Measurements from ENCODE around the gene SDK2. TPM values are rescaled to one million over a fixed set of nuclear protein-coding genes. Genes with fewer than 3 reads are reported as not detected.
"Not testable (repeated sequence)": the region's sequence is repeated elsewhere in the genome, so short reads cannot be mapped to it uniquely, and the experiment has no call there.

SDK2 gene
- total and polyA plus RNA-seq, 9 of the 15 experiments (the other 6 are each of a cell fraction or from before 2014, with no cell fraction given): 0.04 TPM; not detected in 8

DNA sequence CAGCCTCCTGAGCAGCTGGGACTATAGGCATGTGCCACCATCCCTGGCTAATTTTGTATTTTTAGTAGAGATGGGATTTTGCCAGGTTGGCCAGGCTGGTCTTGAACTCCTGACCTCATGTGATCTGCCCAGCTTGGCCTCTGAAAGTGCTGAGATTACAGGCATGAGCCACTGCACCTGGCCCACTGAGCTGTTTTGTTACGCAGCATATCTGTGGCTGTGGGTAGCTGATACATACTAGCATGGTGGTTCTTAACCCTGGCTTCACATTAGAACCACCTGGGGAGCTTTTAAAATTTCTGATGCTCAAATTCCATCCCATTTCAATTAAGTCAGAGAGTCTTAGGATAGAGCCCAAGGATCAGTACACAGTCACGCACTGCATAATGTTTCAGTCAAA is 190.8 kb downstream of the SDK2 start:
- POLR2A ChIA-PET: interaction anchor here (0.5 to 1.9 kb wide), 2 partner anchors 16 to 150 kb away, joined by 3 to 9 read pairs; no protein-coding TSS in a partner anchor
- H3K9me1 ChIP-seq (ENCODE audit: control insufficient read depth, insufficient read depth, low read length); ATAC-seq: not testable (repeated sequence)

GRCh38 chr17:73453090-73453489 is 191.2 kb downstream of the SDK2 start:
- ATAC-seq: no peak
- no peaks in the 10 kb centered on the region for H3K79me2 ChIP-seq (ENCODE audit: control insufficient read depth, insufficient read depth, low read length)
- ChIA-PET POLR2A (interaction anchor here (0.5 to 1.9 kb wide), 2 partner anchors 17 to 151 kb away, joined by 3 to 9 read pairs; no protein-coding TSS in a partner anchor), CTCF (ENCODE audit: low intra/inter-chr PET ratio) (no interaction called here)
- H3K9me1 ChIP-seq (ENCODE audit: control insufficient read depth, insufficient read depth, low read length): no peaks in the 10 kb centered on the region
- H3K4me2 ChIP-seq (ENCODE audit: insufficient read depth, low read length): no peak overlapping the region
- H3K9ac ChIP-seq (ENCODE audit: insufficient read depth in 1 of 2, low read depth in 2 of 2, low read length in 2 of 2): no peak overlapping the region
- no TSS peak for BruUV-seq (replicated peaks)
- 0% methylated on average over 1 of the region's 1 CpG for WGBS (ENCODE audit: insufficient coverage, low coverage, missing lambda C conversion rate)
- no peak overlapping the region for H2AFZ ChIP-seq (ENCODE audit: low read depth, low read length)
- H3K9me3 ChIP-seq (replicated peaks; ENCODE audit: control insufficient read depth, insufficient read depth, low read depth, low read length): no peaks in the 10 kb centered on the region
- in situ Hi-C loops (cut with MboI): no loop called here
- no peak overlapping the region for H3K27ac ChIP-seq (ENCODE audit: extremely low read depth, low read depth, low read length)
- H3K4me3 ChIP-seq: no peak overlapping the region
- H3K4me1 ChIP-seq (replicated peaks in 1 of 2; ENCODE audit: control insufficient read depth in 2 of 2, insufficient read depth in 2 of 2, low read length in 2 of 2): no peaks in the 10 kb centered on the region; a peak in 1 of 5 replicates
- no peaks in the 10 kb centered on the region for H3K36me3 ChIP-seq (ENCODE audit: control insufficient read depth, insufficient read depth, low read length)
- DNase-seq (ENCODE audit: extremely low read depth in 1 of 4, low spot score in 3 of 4): no peak
- H3K27me3 ChIP-seq (ENCODE audit: control insufficient read depth in 2 of 2, insufficient read depth in 2 of 2, low read length in 2 of 2): peaks cover 6 to 31% of the 10 kb centered on the region in 2 experiments; a peak in 4 of 5 replicates
- 0 out of 2 replicates have a peak, but pooled peaks cover 3% of the 10 kb centered on the region for H4K20me1 ChIP-seq (replicated peaks; ENCODE audit: control insufficient read depth, insufficient read depth, low read length)
- no peak for FAIRE-seq
- intact Hi-C loops (cut with micrococcal nuclease): no loop called here
- TF ChIP-seq SP1 (CRISPR knock-in tag; IDR thresholded peaks at IDR 0.05): no peak
- TF ChIP-seq, protein P1, sequence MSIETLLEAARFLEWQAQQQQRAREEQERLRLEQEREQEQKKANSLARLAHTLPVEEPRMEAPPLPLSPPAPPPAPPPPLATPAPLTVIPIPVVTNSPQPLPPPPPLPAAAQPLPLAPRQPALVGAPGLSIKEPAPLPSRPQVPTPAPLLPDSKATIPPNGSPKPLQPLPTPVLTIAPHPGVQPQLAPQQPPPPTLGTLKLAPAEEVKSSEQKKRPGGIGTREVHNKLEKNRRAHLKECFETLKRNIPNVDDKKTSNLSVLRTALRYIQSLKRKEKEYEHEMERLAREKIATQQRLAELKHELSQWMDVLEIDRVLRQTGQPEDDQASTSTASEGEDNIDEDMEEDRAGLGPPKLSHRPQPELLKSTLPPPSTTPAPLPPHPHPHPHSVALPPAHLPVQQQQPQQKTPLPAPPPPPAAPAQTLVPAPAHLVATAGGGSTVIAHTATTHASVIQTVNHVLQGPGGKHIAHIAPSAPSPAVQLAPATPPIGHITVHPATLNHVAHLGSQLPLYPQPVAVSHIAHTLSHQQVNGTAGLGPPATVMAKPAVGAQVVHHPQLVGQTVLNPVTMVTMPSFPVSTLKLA (conservative IDR thresholded peaks at IDR 0.05): no peak
- TF ChIP-seq ZNF507 (tag; conservative IDR thresholded peaks at IDR 0.05): no peak
- no peak for TF ChIP-seq MAZ (CRISPR knock-in tag; conservative IDR thresholded peaks at IDR 0.05 in 1 of 2, IDR thresholded peaks at IDR 0.05 in 1 of 2)
- no peak for TF ChIP-seq SOX6 (IDR thresholded peaks at IDR 0.05)
- no peak for TF ChIP-seq CEBPB (tag; IDR thresholded peaks at IDR 0.05)
- TF ChIP-seq RBFOX2 (IDR thresholded peaks at IDR 0.05; ENCODE audit: low read depth, low read length): no peak
- TF ChIP-seq, protein P2, sequence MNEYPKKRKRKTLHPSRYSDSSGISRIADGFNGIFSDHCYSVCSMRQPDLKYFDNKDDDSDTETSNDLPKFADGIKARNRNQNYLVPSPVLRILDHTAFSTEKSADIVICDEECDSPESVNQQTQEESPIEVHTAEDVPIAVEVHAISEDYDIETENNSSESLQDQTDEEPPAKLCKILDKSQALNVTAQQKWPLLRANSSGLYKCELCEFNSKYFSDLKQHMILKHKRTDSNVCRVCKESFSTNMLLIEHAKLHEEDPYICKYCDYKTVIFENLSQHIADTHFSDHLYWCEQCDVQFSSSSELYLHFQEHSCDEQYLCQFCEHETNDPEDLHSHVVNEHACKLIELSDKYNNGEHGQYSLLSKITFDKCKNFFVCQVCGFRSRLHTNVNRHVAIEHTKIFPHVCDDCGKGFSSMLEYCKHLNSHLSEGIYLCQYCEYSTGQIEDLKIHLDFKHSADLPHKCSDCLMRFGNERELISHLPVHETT (CRISPR knock-in tag; conservative IDR thresholded peaks at IDR 0.05 in 1 of 2, IDR thresholded peaks at IDR 0.05 in 1 of 2): no peak
- TF ChIP-seq HNRNPK (IDR thresholded peaks at IDR 0.05; ENCODE audit: low read depth, low read length, poor library complexity, severe bottlenecking): no peak
- TF ChIP-seq DIDO1 (tag; IDR thresholded peaks at IDR 0.05; ENCODE audit: low read depth): no peak

More for the DNA sequence above, 190.8 kb downstream of the SDK2 start:
- CTCF ChIA-PET (ENCODE audit: low intra/inter-chr PET ratio); H3K4me3 ChIP-seq; H3K4me1 ChIP-seq (replicated peaks in 1 of 2; ENCODE audit: control insufficient read depth in 2 of 2, insufficient read depth in 2 of 2, low read length in 2 of 2); BruUV-seq (replicated peaks); H3K9me3 ChIP-seq (replicated peaks; ENCODE audit: control insufficient read depth, insufficient read depth, low read depth, low read length); intact Hi-C loops (cut with micrococcal nuclease); H3K4me2 ChIP-seq (ENCODE audit: insufficient read depth, low read length); DNase-seq (ENCODE audit: extremely low read depth in 1 of 4, low spot score in 3 of 4); H3K9ac ChIP-seq (ENCODE audit: insufficient read depth in 1 of 2, low read depth in 2 of 2, low read length in 2 of 2); H2AFZ ChIP-seq (ENCODE audit: low read depth, low read length); H3K36me3 ChIP-seq (ENCODE audit: control insufficient read depth, insufficient read depth, low read length); FAIRE-seq; H3K27ac ChIP-seq (ENCODE audit: extremely low read depth, low read depth, low read length); H4K20me1 ChIP-seq (replicated peaks; ENCODE audit: control insufficient read depth, insufficient read depth, low read length); H3K79me2 ChIP-seq (ENCODE audit: control insufficient read depth, insufficient read depth, low read length); in situ Hi-C loops (cut with MboI): not testable (repeated sequence)
- 0% methylated on average over 2 of the region's 2 CpGs for WGBS (ENCODE audit: insufficient coverage, low coverage, missing lambda C conversion rate)
- H3K27me3 ChIP-seq (ENCODE audit: control insufficient read depth in 2 of 2, insufficient read depth in 2 of 2, low read length in 2 of 2): peaks cover 6 to 35% of the 10 kb centered on the region in 2 experiments; a peak in 4 of 5 replicates
- TF ChIP-seq BCOR (IDR thresholded peaks at IDR 0.05) (0 out of 2 replicates have a peak, but pooled peaks have one; percentile 13), RBM25 (IDR thresholded peaks at IDR 0.05; ENCODE audit: low read depth, low read length, severe bottlenecking) (peak; percentile 23)

Data from K562 (cell line).